Measurements from ENCODE around the gene SEC61A1.

DNA sequence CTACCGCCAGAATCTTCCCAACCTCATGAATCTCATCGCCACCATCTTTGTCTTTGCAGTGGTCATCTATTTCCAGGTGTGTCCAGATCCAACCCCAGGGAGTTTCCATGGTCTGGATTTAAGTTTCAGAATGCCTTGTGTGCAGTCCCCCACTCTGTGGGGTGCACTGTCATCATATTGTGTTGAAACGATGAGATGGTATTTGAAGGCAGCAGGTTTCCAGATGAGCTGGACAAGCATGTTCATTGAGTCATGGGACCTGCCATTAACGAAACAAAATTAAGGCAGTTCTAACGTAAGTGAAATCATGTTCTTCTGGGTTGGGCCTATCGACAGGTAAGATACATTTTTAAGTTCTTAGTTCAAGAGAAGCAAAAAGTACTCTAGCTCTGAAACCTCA is 12.7 kb downstream of the SEC61A1 start:
- TF ChIP-seq POLR2A (IDR thresholded peaks at IDR 0.05; ENCODE audit: low read length) (no peak), GATA1 (IDR thresholded peaks at IDR 0.05; ENCODE audit: low read depth, low read length) (no peak)
